A549 (cell line): ENCODE results near the gene HDAC6.
"Not testable (repeated sequence)": the region's sequence is repeated elsewhere in the genome, so short reads cannot be mapped to it uniquely, and the experiment has no call there.

ENCODE experiments used
- CHD2 ChIP-seq: fragments of 150-350 bp; IDR thresholded peaks from 2 replicates; pipeline ENCODE4 v1.6.1; 2014; ENCODE audit warnings: low read length; ENCODE audit not compliant: partially characterized antibody
- MYC ChIP-seq: IDR thresholded peaks from 2 replicates; pipeline ENCODE4 v1.6.1; 2012; ENCODE audit warnings: mild to moderate bottlenecking, inconsistent platforms, low read length, improper control_type of control experiment, borderline replicate concordance
- RCOR1 ChIP-seq: fragments of 150-350 bp; IDR thresholded peaks from 2 replicates; pipeline ENCODE4 v1.6.1; 2014; ENCODE audit warnings: antibody characterized with exemption, low read length, low read depth

GRCh38 chrX:48872017-48872416 is 70.2 kb downstream of the HDAC6 start:
- TF ChIP-seq RCOR1, MYC, CHD2: not testable (repeated sequence)
